Testis (tissue), 3 donors: Measurements from ENCODE around the gene C1QTNF7. TPM values are rescaled to one million over a fixed set of nuclear protein-coding genes. Genes with fewer than 3 reads are reported as not detected.

Experiments
- DNase-seq: peaks from one replicate; pipeline ENCODE4 v3.0.0-alpha.2; 2019
- H3K27ac ChIP-seq, 2 donors: fragments of 200-600 bp; sonication (generic); one replicate each; pipeline ENCODE4 v1.5.1; 2019
- H3K27me3 ChIP-seq: fragments of 200-600 bp; sonication (generic); one replicate; pipeline ENCODE4 v1.5.1; 2019
- H3K36me3 ChIP-seq: fragments of 200-600 bp; sonication (generic); one replicate; pipeline ENCODE4 v1.5.1; 2017; ENCODE audit warnings: low read depth; ENCODE audit errors: missing control alignments
- H3K4me1 ChIP-seq: fragments of 200-600 bp; sonication (generic); one replicate; pipeline ENCODE4 v1.5.1; 2019
- H3K4me3 ChIP-seq, 2 donors: fragments of 200-600 bp; sonication (generic); one replicate each; pipeline ENCODE4 v1.5.1; 2017 to 2019
- H3K9me3 ChIP-seq: fragments of 200-600 bp; sonication (generic); one replicate; pipeline ENCODE4 v1.5.1; 2017
- POLR2A ChIP-seq: fragments of 450-650 bp; IDR thresholded peaks from one replicate; pipeline ENCODE4 v1.6.1; 2017; ENCODE audit warnings: antibody characterized with exemption, mild to moderate bottlenecking, moderate library complexity
- WGBS, 2 donors: methylation state at CpG; one replicate each; pipeline ENCODE4 v1.1.5; 2018; 5-methylcytosine and 5-hydroxymethylcytosine counted together
- intact Hi-C: fragments of 100-400 bp; cut with DNase I; formaldehyde crosslinking; loops from one replicate; pipeline ENCODE4 v1.15.1; 2023; ENCODE audit warnings: low total_unique reads
- polyA plus RNA-seq: library from polyadenylated mRNA; stranded (reverse); fragments of 350-450 nt; fragmentation: Illumina TruSeq; extraction: RNeasy Lipid Tissue Mini Kit (QIAGEN cat#74804); gene quantifications from one replicate; pipeline ENCODE4 v1.2.3, GENCODE V29; 2014; ENCODE audit warnings: low read depth, low replicate concordance; ENCODE audit not compliant: insufficient read depth
- total RNA-seq, 2 donors: library from RNA; depleted of rRNA; stranded (reverse); fragments of >200 nt; gene quantifications; one replicate each; pipeline ENCODE4 v1.2.3, GENCODE V29; 2016
- TF ChIP-seq, protein P1 (sequence below), 3 experiments: fragments of 450-650 bp in 2 of 3; fragments of 200-600 bp in 1 of 3; sonication (generic) in 1 of 3; IDR thresholded peaks; one replicate each; pipeline ENCODE4 v1.5.1; 2016 to 2019; ENCODE audit warnings: antibody characterized with exemption in 3 of 3, mild to moderate bottlenecking in 2 of 3, moderate library complexity in 1 of 3

Gene C1QTNF7
- total and polyA plus RNA-seq, 3 donors from 2014 or later: 1.7 to 8.1 (median 5.1) TPM

GRCh38 chr4:15451866-15452765 is 24.3 kb downstream of the C1QTNF7 start:
- intact Hi-C loops: no loop called here
- no peaks in the 10 kb centered on the region for H3K27me3 ChIP-seq
- H3K4me1 ChIP-seq: peaks cover under 1% of the 10 kb centered on the region
- H3K4me3 ChIP-seq: no peak overlapping the region
- H3K9me3 ChIP-seq: no peaks in the 10 kb centered on the region
- H3K36me3 ChIP-seq: no peaks in the 10 kb centered on the region
- DNase-seq: no peak
- no peak overlapping the region for H3K27ac ChIP-seq
- 63 to 66% methylated on average over 4 of the region's 4 CpGs for WGBS, 2 donors
- TF ChIP-seq POLR2A: no peak
- TF ChIP-seq, protein P1, sequence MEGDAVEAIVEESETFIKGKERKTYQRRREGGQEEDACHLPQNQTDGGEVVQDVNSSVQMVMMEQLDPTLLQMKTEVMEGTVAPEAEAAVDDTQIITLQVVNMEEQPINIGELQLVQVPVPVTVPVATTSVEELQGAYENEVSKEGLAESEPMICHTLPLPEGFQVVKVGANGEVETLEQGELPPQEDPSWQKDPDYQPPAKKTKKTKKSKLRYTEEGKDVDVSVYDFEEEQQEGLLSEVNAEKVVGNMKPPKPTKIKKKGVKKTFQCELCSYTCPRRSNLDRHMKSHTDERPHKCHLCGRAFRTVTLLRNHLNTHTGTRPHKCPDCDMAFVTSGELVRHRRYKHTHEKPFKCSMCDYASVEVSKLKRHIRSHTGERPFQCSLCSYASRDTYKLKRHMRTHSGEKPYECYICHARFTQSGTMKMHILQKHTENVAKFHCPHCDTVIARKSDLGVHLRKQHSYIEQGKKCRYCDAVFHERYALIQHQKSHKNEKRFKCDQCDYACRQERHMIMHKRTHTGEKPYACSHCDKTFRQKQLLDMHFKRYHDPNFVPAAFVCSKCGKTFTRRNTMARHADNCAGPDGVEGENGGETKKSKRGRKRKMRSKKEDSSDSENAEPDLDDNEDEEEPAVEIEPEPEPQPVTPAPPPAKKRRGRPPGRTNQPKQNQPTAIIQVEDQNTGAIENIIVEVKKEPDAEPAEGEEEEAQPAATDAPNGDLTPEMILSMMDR (IDR thresholded peaks at IDR 0.05): no peak

DNA sequence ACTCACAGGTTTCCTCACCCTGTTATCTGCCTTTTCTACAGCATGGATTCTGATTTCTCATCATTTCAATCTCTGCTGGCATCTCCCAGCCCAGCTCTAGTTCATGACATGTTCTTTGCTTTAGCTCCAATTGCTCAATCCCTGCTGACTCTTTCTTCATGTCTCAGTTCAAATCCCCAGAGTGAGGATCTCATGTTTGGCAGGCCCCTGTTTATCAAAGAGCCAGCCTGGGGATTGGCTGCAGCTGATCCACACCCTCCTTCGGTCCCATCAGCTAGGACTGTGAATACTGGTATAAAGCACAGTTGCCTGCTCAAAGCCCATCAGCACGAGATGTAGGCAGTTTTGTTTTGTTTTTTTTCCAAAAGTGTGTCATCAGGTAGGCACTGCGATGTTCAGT is 27.5 kb downstream of the C1QTNF7 start:
- whole genome bisulfite sequencing, 2 donors: 84 to 89% methylated on average over 3 of the region's 3 CpGs
- Histone ChIP-seq H3K27me3 (no peaks in the 10 kb centered on the region), H3K4me1 (peaks cover 7% of the 10 kb centered on the region), H3K27ac (no peak overlapping the region), H3K9me3 (no peaks in the 10 kb centered on the region), H3K36me3 (no peaks in the 10 kb centered on the region), H3K4me3 (no peak overlapping the region)
- TF ChIP-seq, protein P1 (IDR thresholded peaks at IDR 0.05): no peak
- TF ChIP-seq POLR2A: no peak
- intact Hi-C loops: loop anchor here (5.0 kb wide), 1 partner anchor 213 kb away; no protein-coding TSS in a partner anchor
- DNase-seq: no peak

DNA sequence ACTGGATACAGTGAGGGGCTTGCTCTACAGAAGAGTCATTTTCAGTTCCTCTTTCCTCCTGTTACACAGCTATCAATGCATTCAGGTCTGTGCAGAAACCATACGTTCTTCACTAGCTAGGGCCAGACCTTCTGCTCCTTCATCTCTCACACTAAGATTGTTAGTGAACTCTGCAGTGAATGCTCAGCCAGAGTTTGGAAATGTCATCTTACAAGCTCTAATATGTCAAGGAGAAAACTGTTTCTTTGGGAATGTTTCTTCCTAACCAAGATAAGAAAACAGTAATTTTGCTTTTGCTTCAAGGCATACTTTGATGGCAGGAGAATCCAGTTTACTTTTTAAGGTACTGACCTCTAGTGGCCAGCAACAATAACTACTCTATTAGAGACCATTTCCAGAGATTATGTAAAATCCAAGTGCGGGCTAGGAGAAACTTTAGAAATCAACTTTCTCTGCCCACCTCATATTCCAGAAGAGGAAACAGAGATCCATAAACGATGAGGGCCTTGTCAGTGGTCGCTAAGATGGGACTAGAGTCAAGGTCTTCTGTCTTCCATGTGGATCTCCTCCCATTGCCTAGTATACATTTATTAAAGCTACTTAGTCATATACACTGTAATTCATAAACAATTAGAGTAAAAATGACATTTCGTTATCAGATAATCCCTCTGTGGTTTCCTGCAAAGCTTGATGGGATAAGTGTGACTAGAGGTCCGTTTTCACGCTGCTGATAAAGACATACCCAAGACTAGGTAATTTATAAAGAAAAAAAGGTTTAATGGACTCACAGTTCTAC is 29.8 kb downstream of the C1QTNF7 start:
- Histone ChIP-seq H3K27ac (no peak overlapping the region), H3K36me3 (no peaks in the 10 kb centered on the region), H3K4me1 (peaks cover 7% of the 10 kb centered on the region), H3K9me3 (no peaks in the 10 kb centered on the region), H3K4me3 (no peak overlapping the region), H3K27me3 (no peaks in the 10 kb centered on the region)
- TF ChIP-seq, protein P1 (IDR thresholded peaks at IDR 0.05): peak; percentile 73 to 82 (median 73)
- TF ChIP-seq POLR2A: no peak
- intact Hi-C loops: loop anchor here (5.0 kb wide), 1 partner anchor 215 kb away; no protein-coding TSS in a partner anchor
- 34 to 39% methylated on average over 7 of the region's 7 CpGs for WGBS, 2 donors
- no peak for DNase-seq

DNA sequence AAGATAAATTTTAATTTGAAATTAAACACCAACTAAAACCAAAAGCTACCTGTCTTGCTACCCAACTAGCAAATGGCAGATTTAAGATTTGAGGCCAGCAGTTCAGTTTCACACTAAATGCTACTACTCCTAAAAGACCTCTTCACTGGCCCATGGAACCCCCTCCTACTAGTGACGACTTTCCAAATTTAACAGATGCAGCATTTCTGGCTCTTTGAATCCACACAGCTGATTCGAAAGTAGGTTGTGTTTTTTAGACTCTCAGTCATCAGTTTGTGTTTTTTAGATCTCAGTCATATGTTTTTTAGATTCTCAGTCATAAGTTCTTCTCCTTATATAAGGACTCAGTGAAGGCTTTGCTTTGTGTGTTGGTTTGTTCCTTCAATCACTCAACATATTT is 30.8 kb downstream of the C1QTNF7 start:
- TF ChIP-seq POLR2A: no peak
- TF ChIP-seq, protein P1 (IDR thresholded peaks at IDR 0.05): no peak
- 84 to 87% methylated on average over 2 of the region's 2 CpGs for WGBS, 2 donors
- intact Hi-C loops: loop anchor here (5.0 kb wide), 1 partner anchor 216 kb away; no protein-coding TSS in a partner anchor
- no peaks in the 10 kb centered on the region for H3K9me3 ChIP-seq
- DNase-seq: no peak
- H3K4me1 ChIP-seq: peaks cover 7% of the 10 kb centered on the region
- H3K27ac ChIP-seq: no peak overlapping the region
- no peak overlapping the region for H3K4me3 ChIP-seq
- no peaks in the 10 kb centered on the region for H3K36me3 ChIP-seq
- H3K27me3 ChIP-seq: no peaks in the 10 kb centered on the region
